HL-60/S4 (cell line): ENCODE data around the gene PALLD.
"Not testable (repeated sequence)": the region's sequence is repeated elsewhere in the genome, so short reads cannot be mapped to it uniquely, and the experiment has no call there.

ENCODE experiments used
- in situ Hi-C: fragments of 300-500 bp; cut with MboI; formaldehyde crosslinking; loops from 2 replicates; pipeline ENCODE4 v1.14.3; 2022; ENCODE audit warnings: low sequenced_read_pairs

Gene PALLD

GRCh38 chr4:168691631-168692369 is 194.9 kb downstream of the PALLD start:
- in situ Hi-C loops: no loop called here

- in situ Hi-C loops: no loop called here
These were observed 197.1 kb downstream of the PALLD start for GRCh38 chr4:168693750-168694490.

- in situ Hi-C loops: no loop called here
These were observed 197.8 kb downstream of the PALLD start for GRCh38 chr4:168694667-168695066.

DNA sequence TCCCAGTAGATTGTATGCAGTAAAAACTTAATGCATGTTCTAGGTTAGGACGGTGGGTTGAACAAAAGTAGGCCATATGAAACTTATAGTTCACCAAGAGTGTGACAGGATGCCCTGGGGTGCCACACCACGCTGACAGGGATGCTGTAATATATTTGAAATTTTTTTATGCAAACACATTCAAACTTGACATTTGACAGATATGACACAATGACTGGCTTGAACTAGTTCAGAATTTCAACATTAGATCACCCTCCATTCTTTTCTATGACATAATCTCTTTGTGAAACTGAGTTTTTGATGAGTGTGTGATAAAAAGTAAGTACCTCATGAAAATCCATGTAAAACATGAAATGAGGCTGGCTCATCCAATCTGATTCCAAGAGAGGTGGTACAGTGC is 198.4 kb downstream of the PALLD start:
- in situ Hi-C loops: no loop called here

DNA sequence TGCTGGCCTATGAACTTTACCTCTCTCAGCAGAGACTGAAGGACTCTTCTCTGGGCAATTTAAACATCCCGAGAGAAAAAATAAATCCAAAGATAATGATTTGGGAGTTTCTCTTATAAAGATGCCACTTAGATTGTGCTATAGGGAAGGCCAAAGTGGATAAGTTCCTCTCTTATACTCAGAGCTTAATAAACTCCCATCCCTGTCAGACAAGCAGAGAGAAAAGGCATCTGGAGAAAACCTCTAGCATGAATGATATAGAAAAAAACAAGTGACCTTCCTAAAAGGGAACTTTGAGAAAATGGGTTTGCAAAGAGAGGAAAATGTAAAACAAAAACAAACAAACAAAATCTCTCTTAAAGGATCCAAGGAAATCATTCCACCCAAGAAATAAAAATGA is 199.4 kb downstream of the PALLD start:
- in situ Hi-C loops: no loop called here

- in situ Hi-C loops: no loop called here
These were observed 200.0 kb downstream of the PALLD start for GRCh38 chr4:168696826-168697225.

- in situ Hi-C loops: no loop called here
These were observed 202.5 kb downstream of the PALLD start for GRCh38 chr4:168699224-168699878.

DNA sequence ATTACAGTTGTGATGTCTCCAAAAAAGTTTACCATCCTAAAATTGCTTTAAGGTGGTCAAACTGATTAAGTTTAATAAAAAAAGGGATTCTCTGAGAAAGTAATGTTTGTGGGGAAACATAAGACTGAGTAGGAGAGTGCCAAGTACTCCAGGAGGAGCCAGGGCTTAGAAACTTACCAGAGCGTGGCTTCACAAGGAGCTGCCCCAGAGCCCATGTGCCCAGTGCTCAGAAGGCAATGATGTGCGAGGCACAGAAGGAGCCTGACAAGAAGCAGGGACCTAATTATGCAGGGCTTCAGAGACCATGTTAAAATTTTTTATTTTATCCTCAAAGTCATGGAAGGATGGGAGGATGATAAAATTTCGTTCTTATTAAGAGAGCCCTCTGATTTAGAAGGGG is 204.2 kb downstream of the PALLD start:
- in situ Hi-C loops: no loop called here

GRCh38 chr4:168702581-168703087 is 205.8 kb downstream of the PALLD start:
- in situ Hi-C loops: not testable (repeated sequence)

GRCh38 chr4:168705121-168705520 is 208.3 kb downstream of the PALLD start:
- in situ Hi-C loops: no loop called here

GRCh38 chr4:168707205-168707604 is 210.4 kb downstream of the PALLD start:
- in situ Hi-C loops: no loop called here

GRCh38 chr4:168708108-168708507 is 211.3 kb downstream of the PALLD start:
- in situ Hi-C loops: no loop called here

DNA sequence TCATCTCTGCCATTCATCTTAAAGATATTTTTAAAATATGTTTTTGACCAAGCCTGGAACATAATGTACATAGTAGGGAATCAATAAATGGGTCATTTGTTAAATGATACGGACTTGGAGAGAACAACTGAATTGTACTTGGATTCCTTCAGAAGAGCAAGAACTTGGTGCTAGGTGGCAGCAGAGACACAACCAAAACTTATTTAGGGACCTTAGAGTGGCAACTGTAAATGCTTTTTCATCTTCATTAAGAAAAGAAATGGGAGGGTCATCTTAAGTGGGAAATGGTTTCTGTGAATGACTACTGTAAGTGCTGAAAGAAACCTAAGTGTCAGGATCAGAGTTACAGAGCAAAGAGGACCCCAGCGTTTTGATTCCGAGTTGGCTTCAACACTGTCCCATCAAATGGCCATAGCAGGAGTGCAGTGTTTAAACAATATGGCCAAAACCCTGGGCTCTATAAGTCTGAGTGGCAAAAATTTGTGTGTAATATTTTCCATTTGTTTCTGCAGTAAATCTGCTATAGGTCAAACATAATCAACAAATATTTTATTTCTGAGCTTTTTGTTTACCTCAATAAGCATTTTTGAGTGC is 213.6 kb downstream of the PALLD start:
- in situ Hi-C loops: no loop called here

- in situ Hi-C loops: no loop called here
These were observed 214.6 kb downstream of the PALLD start for GRCh38 chr4:168711197-168712140.

- in situ Hi-C loops: no loop called here
These were observed 215.6 kb downstream of the PALLD start for GRCh38 chr4:168712316-168712890.

GRCh38 chr4:168713253-168713652 is 216.4 kb downstream of the PALLD start:
- in situ Hi-C loops: no loop called here

GRCh38 chr4:168715896-168716295 is 219.0 kb downstream of the PALLD start:
- in situ Hi-C loops: no loop called here

- in situ Hi-C loops: no loop called here
These were observed 219.7 kb downstream of the PALLD start for GRCh38 chr4:168716406-168717129.

DNA sequence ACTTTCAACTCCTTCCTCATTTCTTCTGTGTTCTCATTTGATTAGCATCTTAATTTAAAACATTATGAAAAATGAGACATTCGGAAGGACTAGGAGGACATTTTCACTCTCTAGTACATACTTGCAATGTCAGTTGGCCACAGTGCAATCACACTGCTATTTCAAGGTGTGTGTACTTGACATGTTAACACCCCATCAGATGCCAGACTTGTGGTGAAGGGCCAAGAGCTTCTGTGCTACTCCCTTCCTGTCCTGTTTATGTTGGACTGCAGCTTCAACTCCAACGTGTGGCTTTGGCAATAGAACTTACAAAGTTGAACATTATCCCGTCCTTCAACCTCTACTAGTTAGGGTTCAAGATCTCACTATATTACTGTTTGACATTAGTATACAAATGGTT is 221.0 kb downstream of the PALLD start:
- in situ Hi-C loops: no loop called here
